Measurements from ENCODE around the gene SLC7A9.
"Not testable (repeated sequence)": the region's sequence is repeated elsewhere in the genome, so short reads cannot be mapped to it uniquely, and the experiment has no call there.

Gene SLC7A9

DNA sequence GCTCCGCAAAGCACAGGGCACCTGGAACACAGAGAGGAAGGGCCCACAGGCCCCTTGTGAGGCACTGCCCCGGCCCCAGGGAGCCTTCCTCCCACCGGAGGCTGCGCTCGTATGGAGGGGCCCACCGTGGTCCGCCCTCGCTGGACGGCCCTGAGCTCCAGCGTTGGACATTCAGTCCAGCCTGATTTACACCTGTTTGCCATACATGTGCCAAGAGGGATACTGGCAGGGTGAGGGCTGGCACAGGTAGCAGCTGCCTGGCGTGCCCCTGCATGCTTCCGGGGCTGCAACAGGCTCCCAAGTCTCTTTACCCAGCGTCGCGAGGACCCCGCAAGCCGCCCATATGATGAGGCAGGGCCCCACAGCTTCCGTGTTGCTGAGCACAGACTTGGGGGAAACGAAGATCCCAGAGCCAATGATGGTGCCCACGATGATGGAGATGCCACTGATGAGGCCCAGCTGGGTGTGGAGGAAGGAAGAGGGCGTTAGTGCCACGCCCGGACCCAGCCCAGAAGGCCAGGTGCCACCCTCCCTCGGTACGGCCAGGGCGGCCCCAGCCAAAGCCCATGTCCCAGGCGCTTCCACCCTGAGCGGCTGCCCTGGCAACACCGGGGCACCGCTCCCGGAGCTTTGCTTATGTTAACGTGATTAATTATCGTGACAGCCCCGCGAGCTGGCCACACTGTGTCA, 5.1 kb downstream of the SLC7A9 start:
- DNase-seq (ENCODE audit: low read depth in 2 of 2), result no peak

DNA sequence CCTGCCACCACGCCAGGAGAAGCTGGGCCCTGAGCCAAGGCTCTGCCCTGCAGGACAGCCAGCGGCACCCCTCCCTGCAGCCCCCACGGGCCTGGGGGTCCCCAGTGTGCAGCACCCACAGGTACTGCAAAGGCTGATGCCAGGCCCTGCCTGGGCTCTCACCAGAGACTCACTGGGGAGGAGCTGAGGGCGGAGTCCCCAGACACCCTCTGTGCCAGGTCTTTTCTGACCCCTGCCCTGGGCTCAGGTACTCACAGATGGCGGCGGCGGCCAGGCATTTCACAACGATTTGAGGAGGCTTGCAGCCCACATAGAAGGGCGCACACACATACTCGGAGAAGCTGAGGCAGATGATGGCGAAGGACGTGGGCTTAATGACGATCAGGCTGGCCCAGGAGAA, 5.7 kb downstream of the SLC7A9 start:
- DNase-seq (ENCODE audit: low read depth in 2 of 2), result no peak

DNA sequence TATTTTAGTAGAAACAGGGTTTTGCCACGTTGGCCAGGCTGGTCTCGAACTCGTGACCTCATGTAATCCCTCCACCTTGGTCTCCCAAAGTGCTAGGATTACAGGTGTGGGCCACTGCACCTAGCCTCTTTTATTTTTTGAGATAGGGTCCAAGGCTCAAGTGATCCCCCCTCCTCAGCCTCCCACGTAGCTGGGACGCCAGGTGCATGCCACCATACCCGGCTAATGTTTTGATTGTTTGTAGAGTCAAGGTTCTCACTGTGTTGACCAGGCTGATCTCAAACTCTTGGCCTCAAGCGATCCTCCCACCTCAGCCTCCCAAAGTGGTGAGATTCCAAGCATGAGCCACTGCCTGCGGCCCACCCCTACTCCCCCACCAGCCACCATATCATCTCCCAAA, 6.3 kb downstream of the SLC7A9 start:
- no peak for DNase-seq (ENCODE audit: low read depth in 2 of 2)

DNA sequence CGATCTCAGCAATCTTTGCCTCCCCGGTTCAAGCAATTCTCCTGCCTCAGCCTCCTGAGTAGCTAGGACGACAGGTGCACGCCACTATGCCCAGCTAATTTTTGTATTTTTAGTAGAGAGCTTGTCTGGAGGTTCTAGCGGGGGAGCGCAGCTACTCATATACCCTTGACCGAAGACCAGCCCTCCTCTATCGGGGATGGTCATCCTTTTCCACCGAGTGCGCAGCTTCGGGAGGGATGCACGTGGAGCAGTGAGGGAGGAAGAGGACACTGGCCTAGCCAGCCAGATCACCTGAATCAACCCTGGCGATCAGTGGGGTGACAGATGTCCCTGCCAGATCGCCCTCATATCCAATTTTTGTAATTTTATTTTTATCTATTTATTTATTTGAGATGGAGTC, 6.8 kb downstream of the SLC7A9 start:
- no peak for DNase-seq (ENCODE audit: low read depth in 2 of 2)

DNA sequence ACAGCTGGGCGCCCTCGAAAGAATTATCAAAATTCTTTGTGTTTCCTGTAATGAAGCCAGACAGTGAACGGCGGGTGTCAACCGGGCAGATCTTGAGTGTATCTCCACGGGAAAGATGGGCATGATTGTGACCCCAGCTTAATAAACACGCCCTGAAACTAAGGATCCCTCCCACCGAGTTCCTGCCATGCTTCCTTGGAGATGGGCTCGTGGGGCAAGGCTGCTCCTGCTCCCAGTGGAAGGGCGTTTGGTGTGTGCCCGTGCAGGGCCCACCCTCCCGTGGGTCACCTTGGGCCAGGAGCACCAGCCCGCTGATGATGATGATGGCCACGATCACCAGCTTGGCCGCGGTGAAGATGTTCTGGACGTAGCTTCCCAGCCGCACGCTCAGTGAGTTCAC, 7.4 kb downstream of the SLC7A9 start:
- no peak for DNase-seq (ENCODE audit: low read depth in 2 of 2)

DNA sequence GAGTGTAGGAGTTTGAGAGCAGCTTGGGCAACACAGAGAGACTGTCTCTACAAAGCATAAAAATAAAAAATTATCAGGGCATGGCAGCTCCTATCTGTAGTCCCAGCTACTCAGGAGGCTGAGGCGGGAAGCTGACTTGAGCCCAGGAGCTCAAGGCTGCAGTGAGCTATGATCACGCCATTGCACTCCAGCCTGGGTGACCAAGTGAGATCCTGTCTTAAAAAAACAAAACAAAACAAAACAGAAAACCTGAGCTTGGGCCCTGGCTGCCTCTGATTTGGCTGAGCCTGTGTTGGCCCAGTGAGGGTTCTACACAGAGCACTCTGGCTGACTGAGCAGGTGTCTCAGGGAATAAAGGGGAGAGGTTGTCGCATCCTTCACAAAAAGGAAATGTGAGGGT, 8.0 kb downstream of the SLC7A9 start:
- no peak for DNase-seq (ENCODE audit: low read depth in 2 of 2)

DNA sequence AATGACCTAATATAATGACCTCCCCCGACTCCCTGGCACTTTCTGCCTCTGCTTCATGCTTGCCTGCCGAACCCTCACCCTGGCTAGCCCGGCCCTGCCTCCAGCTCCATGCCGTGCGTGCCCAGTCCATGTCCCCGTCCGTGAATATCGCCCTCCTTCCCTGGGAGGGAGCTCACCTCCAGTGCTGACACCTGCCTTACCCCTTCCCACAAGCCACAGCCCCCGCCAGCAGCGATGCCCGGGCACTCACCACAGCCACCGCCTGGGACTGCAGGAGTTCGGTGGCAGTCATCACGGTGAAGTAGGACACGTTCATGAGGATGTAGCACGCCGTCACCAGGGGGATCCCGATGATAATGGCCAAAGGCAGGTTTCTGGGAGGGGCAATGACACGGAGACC, 10.0 kb downstream of the SLC7A9 start:
- no peak for DNase-seq (ENCODE audit: low read depth in 2 of 2)

DNA sequence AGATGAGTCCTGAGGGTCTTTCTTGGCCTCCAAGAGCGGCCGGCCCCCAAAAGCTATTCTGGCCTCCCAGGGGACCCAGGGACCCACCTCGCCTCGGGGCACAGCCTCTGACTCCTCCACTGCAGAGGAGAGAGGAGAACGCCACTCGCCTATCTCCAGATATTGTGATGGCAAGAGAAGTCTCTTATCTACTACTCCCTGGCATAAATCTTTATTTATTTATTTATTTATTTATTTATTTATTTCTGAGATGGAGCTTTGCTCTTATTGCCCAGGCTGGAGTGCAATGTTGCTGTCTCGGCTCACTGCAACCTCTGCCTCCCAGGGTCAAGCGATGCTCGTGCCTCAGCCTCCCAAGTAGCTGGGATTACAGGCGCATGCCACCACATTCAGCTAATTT, 11.0 kb downstream of the SLC7A9 start:
- no peak for DNase-seq (ENCODE audit: low read depth in 2 of 2)

DNA sequence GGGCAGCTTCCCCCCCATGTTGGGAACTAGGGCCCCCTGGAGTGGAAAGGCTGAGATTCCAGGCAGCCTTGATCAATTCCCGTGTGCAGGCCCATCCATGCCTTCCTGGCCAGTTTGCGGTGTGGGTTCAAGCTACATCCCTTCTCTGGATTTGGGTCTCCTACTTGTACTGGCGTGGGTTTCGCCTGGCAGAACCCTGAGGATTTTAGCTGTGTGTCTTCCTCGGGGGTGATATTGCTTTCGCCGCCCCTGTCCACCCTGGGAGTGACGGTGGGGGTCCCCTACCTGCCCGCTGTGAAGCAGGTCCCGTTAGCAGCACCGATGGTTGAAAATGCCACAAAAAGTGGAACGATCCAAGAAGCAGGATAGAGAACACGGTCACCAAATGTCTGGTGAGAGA, 11.4 kb downstream of the SLC7A9 start:
- no peak for DNase-seq (ENCODE audit: low read depth in 2 of 2)

DNA sequence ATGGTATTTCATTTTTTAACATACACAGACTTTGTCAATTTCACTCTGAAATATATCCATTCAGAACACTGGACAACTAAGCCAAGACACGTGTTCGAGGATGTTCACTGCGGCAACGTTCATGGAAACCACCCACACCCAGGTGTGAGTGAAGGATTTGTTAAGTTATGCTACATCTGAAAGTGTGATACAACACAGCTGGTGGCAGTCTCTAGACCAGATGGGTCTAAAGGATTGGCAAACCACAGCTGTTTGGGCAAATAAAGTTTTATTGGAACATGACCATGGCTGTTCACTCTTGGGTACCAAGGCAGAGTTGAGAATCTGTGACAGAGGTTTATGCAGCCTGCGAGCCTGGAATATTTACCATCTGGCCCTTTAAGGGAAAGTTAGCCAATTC, 12.0 kb downstream of the SLC7A9 start:
- no peak for DNase-seq (ENCODE audit: low read depth in 2 of 2)

DNA sequence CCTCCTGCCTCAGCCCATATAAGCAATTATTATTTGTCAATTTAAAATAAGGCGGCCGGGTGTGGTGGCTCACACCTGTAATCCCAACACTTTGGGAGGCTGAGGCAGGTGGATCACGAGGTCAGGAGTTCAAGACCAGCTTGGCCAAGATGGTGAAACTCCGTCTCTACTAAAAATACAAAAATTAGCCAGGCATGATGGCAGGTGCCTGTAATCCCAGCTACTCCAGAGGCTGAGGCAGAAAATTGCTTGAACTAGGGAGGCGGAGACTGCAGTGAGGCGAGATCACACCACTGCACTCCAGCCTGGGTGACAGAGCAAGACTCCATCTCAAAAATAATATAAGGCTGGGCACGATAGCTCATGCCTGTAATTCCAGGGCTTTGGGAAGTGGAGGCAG, 12.7 kb downstream of the SLC7A9 start:
- not testable (repeated sequence) for DNase-seq (ENCODE audit: low read depth in 2 of 2)

DNA sequence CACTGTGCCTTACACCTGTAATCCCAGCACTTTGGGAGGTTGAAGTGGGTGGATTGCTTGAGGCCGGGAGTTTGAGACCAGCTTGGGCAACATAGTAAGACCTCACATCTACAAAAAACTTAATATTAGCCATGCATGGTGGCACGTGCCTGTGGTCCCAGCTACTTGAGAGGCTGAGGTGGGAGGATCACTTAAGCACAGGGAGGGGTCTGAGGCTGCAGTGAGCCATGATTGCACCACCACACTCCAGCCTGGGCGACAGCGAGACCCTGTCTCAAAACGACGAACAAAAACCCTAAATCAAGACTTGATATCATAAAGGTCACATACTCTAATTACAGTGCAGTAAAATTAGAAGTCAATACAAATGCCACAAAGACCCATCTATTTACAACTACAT, 17.4 kb downstream of the SLC7A9 start:
- no peak for DNase-seq (ENCODE audit: low read depth in 2 of 2)

DNA sequence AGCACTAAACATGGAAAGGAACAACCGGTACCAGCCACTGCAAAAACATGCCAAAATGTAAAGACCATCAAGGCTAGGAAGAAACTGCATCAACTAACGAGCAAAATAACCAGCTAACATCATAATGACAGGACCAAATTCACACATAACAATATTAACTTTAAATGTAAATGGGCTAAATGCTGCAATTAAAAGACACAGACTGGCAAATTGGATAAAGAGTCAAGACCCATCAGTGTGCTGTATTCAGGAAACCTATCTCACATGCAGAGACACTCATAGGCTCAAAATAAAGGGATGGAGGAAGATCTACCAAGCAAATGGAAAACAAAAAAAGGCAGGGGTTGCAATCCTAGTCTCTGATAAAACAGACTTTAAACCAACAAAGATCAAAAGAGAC, 21.5 kb downstream of the SLC7A9 start:
- not testable (repeated sequence) for DNase-seq (ENCODE audit: low read depth in 2 of 2)

DNA sequence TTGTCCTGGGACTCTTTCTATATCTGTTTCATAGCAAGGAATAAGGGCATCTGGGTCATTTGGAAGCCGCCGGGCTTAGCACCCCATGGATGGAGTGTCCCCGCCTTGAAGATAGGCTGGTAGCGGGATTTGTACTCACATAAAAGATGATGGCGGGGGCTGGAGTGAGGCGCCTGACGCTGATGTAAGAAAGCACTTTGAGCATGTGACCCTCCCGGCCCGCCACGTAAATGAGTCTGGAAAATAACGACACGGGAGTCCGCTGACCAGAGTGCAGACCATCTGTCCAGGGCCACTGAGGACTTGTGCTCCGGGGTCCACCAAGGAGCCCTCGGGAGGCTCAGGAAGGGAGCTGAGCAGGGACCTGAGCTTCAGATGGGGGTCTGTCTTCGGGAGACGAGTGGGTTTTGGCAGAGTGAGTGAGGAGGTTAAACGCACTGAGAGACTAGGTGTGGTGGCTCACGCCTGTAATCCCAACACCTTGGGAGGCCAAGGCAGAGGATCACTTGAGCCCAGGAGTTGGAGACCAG, 25.8 kb downstream of the SLC7A9 start:
- DNase-seq (ENCODE audit: low read depth in 2 of 2), result no peak

DNA sequence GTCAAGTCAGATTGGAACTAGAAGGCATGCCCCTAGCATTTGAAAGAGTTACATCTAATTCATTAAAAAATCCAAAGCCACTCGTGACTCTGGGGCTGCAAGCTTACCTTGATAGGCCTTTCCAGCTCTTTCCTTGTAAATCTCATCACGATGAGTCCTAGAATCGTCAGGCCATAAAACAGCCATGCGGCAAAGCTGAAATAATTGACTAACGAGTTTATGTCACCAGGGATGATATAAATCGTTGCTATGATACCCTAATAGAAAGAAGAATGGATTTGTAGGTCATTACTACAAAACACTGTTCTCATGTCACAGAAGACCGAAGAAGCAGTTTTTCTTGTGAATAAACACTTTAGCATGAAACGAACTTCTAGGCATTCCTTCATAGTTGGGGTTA, 27.5 kb downstream of the SLC7A9 start:
- DNase-seq (ENCODE audit: low read depth in 2 of 2), result no peak

DNA sequence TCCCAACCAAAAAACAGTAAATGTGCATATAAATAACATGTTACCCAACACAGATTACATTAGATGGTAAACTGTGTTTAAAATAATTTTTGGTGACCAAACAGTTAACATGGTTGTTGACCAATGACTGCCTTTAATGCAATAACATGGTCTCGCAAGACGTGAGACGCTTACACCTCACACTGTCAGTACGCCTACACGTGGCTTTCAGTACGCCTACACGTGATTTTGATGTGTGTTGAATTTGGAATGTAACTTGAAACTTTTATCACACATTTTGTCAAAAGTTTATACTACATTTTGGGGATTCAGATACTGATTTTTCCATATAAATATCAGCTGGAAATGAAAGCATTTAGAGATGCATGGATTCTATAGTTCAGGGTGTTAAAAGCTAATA, 32.0 kb downstream of the SLC7A9 start:
- no peak for DNase-seq (ENCODE audit: low read depth in 2 of 2)

DNA sequence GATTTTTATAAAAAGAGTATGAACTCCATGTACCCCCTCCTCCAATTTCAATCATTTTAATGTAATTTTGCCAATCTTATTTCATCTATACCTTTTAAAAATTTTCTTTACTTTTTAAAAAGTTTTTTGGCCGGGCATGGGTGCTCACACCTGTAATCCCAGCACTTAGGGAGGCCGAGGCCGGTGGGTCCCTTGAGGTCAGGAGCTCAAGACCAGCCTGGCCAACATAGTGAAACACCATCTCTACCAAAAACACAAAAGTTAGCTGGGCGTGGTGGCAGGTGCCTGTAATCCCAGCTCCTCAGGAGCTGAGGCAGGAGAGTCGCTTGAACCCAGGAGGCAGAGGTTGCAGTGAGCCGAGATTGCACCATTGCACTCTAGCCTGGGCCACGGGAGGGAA, 36.2 kb downstream of the SLC7A9 start:
- DNase-seq (ENCODE audit: low read depth in 2 of 2), result not testable (repeated sequence)

DNA sequence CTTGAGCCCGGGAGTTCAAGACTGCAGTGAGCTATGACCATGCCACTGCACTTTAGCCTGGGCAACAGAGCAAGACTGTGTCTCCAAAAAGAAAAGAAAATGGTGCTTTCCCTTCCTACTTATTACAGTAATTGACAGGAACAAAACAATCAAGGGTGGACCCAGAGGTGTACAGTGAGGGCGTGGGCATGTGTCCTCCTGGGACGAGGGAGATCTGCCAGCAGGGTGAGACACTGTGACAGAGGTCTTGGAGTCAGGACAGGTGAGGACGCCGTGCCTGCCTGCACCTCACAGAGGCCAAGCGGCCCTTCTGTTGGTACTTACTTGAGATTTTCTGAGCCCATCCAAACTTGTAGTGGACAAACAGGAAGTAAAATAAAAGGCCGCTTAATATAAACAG, 36.7 kb downstream of the SLC7A9 start:
- DNase-seq (ENCODE audit: low read depth in 2 of 2), result not testable (repeated sequence)

DNA sequence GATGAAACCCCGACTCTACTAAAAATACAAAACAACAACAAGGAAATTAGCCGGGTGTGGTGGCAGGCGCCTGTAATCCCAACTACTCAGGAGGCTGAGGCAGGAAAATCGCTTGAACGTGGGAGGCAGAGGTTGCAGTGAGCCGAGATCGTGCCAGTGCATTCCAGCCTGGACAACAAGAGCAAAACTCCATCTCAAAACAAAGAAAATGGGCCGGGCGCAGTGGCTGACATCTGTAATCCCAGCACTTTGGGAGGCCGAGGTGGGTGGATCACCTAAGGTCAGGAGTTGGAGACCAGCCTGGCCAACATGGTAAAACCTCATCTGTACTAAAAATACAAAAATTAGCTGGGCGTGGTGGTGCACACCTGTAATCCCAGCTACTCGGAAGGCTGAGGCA, 37.5 kb downstream of the SLC7A9 start:
- DNase-seq (ENCODE audit: low read depth in 2 of 2), result not testable (repeated sequence)

DNA sequence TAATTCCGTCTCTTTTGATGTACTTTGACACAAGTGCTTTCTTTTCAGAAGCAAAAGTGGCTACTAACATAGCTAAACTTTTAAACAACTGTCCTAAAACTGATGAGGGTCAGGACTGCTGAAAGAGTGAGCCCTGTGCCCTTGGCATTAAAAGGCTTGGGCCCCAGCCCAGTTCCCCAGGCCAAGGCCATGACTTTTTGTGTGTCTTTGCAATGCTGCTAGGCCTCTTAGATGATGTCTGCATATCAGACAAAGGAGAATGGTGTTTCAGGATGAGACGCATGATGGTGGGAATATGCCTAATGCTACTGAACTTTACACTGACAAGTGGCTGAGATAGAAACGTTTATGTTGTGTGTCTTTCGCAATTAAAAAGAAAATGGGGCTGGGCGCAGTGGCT, 38.0 kb downstream of the SLC7A9 start:
- no peak for DNase-seq (ENCODE audit: low read depth in 2 of 2)

DNA sequence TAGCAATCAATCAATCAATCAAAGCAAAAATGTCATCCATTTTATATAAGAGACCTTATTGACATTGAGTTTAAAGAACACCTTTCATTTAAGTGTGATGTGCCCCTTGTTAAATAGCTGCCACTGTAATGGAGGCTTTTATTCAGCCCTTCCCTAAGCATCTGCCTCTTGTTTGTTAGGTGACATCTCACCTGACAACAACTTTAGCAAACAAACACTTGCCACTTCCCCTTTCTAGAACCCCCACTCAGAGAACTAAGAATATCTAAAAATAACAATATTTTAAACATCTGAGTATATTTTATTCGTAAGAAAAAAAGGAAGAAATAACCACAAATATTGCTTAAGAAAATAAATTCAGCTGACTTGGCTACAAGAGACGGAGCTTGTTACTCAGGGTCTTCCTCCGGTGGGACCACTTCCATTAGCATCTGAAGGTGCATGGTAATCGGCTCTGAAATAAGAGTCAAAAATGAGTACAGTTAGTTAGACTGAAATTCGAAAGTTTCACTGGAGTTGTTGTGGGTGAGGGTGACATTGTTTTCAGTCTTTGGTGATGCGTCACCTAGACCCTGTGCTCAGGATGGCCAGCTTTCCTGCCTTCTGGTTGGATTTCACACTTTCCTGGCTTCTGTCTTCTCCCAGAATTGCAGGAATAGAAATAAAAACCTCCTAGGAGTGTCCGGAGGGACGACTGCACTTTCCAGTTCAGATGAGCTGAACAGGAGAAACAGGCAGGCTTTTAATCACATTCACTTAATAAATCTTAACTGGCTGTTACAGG, 39.1 kb downstream of the SLC7A9 start:
- no peak for DNase-seq (ENCODE audit: low read depth in 2 of 2)

DNA sequence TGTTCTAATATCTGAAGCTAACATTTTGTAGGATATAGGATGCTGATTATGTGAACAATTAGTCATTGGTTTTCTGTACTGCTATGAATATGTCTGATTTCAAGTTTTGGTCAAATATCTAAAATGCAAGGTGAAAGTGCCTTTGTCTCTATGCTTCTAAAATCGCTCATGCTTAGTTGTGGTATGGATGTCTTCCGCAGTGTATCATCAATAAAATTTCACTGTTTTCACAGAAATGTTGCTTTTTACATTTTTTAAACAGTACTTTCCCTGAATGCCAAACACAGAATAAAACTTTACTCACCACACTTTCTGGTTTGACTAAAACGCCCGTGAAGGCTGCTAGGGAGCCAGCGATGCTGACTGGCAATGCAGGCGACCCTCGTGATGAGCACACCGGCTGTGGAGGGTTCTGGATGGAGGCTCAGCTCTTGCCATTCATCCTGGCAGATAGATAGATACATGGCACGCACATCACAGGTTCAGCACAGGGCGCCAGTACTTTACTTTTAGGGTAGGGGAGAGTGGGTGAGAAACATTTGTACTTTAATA, 40.1 kb downstream of the SLC7A9 start:
- DNase-seq (ENCODE audit: low read depth in 2 of 2), result no peak

Measured in stimulated activated CD4-positive, alpha-beta T cell treated with anti-CD3 and anti-CD28 coated beads, Interleukin-15, amount 100 ng/mL, for 48 hours (primary cell).